ENCODE results near the gene STOML3. TPM values are rescaled to one million over a fixed set of nuclear protein-coding genes. Genes with fewer than 3 reads are reported as not detected.

Gene STOML3
- total RNA-seq, 1 donor from 2014 or later: not detected

DNA sequence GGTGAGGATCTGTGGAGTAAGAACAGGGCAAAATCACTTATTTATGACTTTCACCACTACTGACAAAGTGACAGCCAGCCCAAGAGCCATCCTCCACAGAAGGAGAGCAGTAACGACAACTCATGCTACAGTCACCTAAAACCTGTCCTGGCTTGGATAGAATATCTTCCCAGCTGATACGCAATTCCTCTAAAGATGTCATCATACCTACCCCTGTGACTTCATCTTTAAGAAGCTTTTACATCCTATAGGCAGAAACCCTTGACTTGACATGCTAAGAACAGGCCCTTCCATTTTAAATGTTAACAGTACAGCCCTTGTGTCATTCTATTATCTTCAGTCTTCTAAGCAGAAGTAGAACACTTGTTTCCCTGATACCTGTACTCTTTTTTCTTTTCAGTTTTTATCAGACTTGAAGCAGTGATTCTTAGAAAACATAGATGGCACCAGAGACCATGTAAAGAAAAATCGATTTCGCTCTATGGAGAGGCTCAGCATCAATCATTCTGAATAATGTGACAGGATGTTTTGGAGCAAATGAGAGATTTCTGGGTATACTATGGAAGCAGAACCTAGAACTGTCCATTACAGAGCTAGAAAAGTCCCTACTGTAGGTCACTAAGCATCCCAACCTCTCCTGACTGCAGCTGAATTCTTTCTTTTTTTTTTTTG lies 20.1 kb downstream of the STOML3 start:
- Histone ChIP-seq H3K27me3 (no peaks in the 10 kb centered on the region), H3K36me3 (no peaks in the 10 kb centered on the region), H3K4me1 (no peaks in the 10 kb centered on the region), H3K9me3 (no peaks in the 10 kb centered on the region), H3K27ac (no peak overlapping the region), H3K4me3 (no peak overlapping the region)
- intact Hi-C loops (cut with DNase I): no loop called here
- TF ChIP-seq, protein P1, sequence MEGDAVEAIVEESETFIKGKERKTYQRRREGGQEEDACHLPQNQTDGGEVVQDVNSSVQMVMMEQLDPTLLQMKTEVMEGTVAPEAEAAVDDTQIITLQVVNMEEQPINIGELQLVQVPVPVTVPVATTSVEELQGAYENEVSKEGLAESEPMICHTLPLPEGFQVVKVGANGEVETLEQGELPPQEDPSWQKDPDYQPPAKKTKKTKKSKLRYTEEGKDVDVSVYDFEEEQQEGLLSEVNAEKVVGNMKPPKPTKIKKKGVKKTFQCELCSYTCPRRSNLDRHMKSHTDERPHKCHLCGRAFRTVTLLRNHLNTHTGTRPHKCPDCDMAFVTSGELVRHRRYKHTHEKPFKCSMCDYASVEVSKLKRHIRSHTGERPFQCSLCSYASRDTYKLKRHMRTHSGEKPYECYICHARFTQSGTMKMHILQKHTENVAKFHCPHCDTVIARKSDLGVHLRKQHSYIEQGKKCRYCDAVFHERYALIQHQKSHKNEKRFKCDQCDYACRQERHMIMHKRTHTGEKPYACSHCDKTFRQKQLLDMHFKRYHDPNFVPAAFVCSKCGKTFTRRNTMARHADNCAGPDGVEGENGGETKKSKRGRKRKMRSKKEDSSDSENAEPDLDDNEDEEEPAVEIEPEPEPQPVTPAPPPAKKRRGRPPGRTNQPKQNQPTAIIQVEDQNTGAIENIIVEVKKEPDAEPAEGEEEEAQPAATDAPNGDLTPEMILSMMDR (IDR thresholded peaks at IDR 0.05): no peak
- TF ChIP-seq POLR2AphosphoS5 (IDR thresholded peaks at IDR 0.05; ENCODE audit: insufficient read depth in 1 of 2, low read depth in 1 of 2): no peak
- no peak for DNase-seq (ENCODE audit: extremely low spot score in 2 of 2)

DNA sequence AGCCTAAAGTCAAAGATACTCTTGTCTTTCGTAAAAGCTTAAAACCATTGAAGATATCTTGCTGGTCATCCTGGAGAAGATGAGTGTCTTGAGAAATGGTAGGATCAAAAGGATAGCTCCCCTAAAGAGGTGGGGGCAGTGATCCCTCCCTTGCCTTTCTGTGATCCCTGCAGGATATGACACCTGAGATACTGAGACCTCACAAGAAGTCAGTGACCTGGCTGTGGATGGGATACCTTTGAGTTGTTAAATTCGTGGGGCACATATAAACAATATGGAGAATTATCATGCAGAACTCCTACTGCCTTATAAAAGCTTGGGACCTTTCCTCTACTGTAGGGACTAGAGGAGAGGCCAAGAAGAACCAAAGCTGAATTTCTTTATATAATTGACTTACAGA lies 21.4 kb downstream of the STOML3 start:
- TF ChIP-seq POLR2AphosphoS5 (IDR thresholded peaks at IDR 0.05; ENCODE audit: insufficient read depth in 1 of 2, low read depth in 1 of 2) (no peak), POLR2A (IDR thresholded peaks at IDR 0.05) (no peak)
- TF ChIP-seq, protein P1 (IDR thresholded peaks at IDR 0.05): no peak
- Histone ChIP-seq H3K4me3 (no peak overlapping the region), H3K27ac (no peak overlapping the region), H3K36me3 (no peaks in the 10 kb centered on the region), H3K4me1 (no peaks in the 10 kb centered on the region), H3K9me3 (no peaks in the 10 kb centered on the region), H3K27me3 (no peaks in the 10 kb centered on the region)
- intact Hi-C loops (cut with DNase I): no loop called here
- DNase-seq (ENCODE audit: extremely low spot score in 2 of 2): no peak

DNA sequence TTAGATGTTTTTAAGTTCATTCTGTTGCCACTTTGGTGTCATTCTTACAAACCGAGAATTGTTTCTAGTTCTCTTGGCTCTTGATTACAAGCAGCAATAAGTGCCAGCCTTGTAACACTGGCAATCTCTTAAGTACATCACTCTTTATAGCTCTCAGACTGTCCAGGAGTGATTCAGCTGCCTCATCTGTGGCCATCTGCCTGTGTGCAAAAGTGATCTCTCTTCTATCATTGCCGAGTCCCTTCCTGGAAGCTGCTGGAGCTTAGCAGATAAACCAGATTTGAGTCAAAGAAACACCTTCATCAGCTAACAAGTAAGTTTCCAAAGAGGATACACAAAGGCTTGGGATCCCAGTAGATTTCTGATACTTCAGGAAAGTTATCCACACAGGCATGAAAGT lies 23.2 kb downstream of the STOML3 start:
- H3K27ac ChIP-seq: no peak overlapping the region
- H3K27me3 ChIP-seq: no peaks in the 10 kb centered on the region
- no peak for TF ChIP-seq POLR2A (IDR thresholded peaks at IDR 0.05)
- TF ChIP-seq, protein P1 (IDR thresholded peaks at IDR 0.05): no peak
- no peak for TF ChIP-seq POLR2AphosphoS5 (IDR thresholded peaks at IDR 0.05; ENCODE audit: insufficient read depth in 1 of 2, low read depth in 1 of 2)
- H3K4me3 ChIP-seq: no peak overlapping the region
- intact Hi-C loops (cut with DNase I): no loop called here
- no peak for DNase-seq (ENCODE audit: extremely low spot score in 2 of 2)
- H3K4me1 ChIP-seq: no peaks in the 10 kb centered on the region
- no peaks in the 10 kb centered on the region for H3K36me3 ChIP-seq
- H3K9me3 ChIP-seq: no peaks in the 10 kb centered on the region

DNA sequence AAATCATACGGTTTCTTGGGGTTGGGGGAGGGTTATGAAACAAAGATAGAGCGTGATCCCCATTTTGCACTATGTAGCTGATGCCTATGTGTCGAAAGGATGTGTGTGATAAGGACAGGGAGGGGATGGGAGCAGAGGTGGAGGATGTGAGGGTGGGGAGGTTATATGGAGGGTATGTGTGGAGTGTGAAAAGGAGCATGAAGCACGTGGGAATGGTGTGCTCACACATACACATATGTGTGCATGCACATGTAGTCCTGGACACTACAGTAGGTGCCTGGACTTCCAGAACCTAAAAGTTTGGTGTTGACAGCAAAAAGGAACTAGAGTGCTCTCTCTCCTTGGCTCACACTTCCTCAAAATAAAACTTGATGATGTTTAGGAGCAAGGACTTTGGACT lies 25.4 kb downstream of the STOML3 start:
- no peaks in the 10 kb centered on the region for H3K36me3 ChIP-seq
- DNase-seq (ENCODE audit: extremely low spot score in 2 of 2): no peak
- H3K4me1 ChIP-seq: no peaks in the 10 kb centered on the region
- intact Hi-C loops (cut with DNase I): no loop called here
- no peak for TF ChIP-seq POLR2A (IDR thresholded peaks at IDR 0.05)
- TF ChIP-seq, protein P1 (IDR thresholded peaks at IDR 0.05): no peak
- TF ChIP-seq POLR2AphosphoS5 (IDR thresholded peaks at IDR 0.05; ENCODE audit: insufficient read depth in 1 of 2, low read depth in 1 of 2): no peak
- no peak overlapping the region for H3K27ac ChIP-seq
- no peaks in the 10 kb centered on the region for H3K9me3 ChIP-seq
- no peak overlapping the region for H3K4me3 ChIP-seq
- H3K27me3 ChIP-seq: no peaks in the 10 kb centered on the region

DNA sequence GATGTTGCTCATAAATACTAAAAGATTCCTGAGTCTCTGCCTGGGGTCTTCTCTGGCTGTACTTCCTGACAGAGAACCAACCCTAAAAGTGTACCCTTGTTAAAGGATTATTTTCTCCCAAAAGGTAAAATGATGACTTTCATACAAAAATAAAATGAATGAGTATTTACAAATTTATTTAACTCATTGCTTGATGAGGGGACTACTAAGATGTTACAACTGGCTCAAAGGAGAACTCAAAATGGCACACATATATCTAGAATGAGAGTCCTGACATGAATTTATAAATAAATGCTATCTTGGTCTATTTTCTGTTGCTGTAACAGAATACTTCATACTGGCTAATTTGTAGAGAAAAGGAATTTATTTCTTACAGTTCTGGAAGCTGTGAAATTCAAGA lies 30.5 kb downstream of the STOML3 start:
- Histone ChIP-seq H3K4me3 (no peak overlapping the region), H3K36me3 (no peaks in the 10 kb centered on the region), H3K4me1 (no peaks in the 10 kb centered on the region), H3K27ac (no peak overlapping the region), H3K27me3 (no peaks in the 10 kb centered on the region), H3K9me3 (no peaks in the 10 kb centered on the region)
- intact Hi-C loops (cut with DNase I): no loop called here
- DNase-seq (ENCODE audit: extremely low spot score in 2 of 2): no peak
- no peak for TF ChIP-seq POLR2AphosphoS5 (IDR thresholded peaks at IDR 0.05; ENCODE audit: insufficient read depth in 1 of 2, low read depth in 1 of 2)
- TF ChIP-seq, protein P1 (IDR thresholded peaks at IDR 0.05): no peak
- TF ChIP-seq POLR2A (IDR thresholded peaks at IDR 0.05): no peak
